ENCODE results near the gene MRPL32.

DNA sequence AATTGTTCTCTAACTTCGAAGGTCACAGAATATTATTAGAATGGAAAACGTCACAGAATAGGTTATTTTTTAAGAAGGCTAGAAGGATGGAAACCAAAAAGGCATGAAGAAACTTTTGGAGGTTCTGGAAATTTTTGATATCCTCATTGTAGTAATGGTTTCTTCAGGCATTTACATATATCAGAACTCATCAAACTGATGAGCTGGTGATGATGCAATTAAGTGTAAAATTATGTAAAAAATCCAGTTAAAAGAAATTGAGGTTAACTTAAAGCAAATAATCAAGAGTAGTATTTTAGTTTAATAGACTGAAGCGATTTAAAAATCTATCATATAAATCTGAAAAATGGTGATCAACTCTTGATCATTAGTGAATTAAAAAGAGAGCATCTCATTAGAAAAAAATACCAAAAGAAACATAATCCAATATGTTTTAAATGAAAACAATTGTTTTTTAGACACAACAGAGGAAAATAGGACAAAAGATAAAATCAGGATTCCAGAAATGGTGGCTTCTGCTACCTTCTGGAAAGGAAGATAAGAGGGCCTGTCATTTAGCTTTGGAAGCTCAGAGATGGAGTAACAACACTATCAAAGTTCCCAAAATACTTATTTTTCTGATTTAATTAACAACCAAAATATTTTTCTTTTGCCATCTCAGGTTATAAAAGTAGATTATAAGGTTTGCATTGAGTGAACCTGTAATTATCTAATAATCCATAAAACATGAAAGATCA, 10.0 kb upstream of the MRPL32 start:
- no peak for TF ChIP-seq CTCF (IDR thresholded peaks at IDR 0.05)
- no peak for TF ChIP-seq EP300 (IDR thresholded peaks at IDR 0.05)
- TF ChIP-seq POLR2A (IDR thresholded peaks at IDR 0.05) = no peak
